ENCODE results near the gene PDCD2L. TPM values are rescaled to one million over a fixed set of nuclear protein-coding genes. Genes with fewer than 3 reads are reported as not detected.
"Not testable (repeated sequence)": the region's sequence is repeated elsewhere in the genome, so short reads cannot be mapped to it uniquely, and the experiment has no call there.

Gene PDCD2L
- total RNA-seq, 6 donors from 2014 or later = 3.2 to 35.6 (median 9.5) TPM

DNA sequence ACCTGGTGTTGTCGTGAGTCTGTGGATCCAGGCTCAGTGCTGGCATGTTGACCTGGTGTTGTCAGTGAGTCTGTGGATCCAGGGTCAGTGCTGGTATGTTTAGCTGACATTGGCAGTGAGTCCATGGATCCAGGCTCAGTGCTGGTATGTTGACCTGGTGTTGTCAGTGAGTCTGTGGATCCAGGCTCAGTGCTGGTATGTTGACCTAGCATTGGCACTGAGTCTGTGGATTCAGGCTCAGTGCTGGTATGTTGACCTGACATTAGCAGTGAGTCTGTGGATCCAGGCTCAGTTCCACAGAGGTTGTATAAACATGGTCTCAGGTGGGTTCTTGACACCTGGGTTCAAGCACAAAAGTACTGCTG lies 16.8 kb upstream of the PDCD2L start:
- no peak overlapping the region for H3K27ac ChIP-seq
- ATAC-seq (ENCODE audit: low FRiP score in 2 of 2) = no peak
- no peak for DNase-seq
- H3K36me3 ChIP-seq = peaks cover 9 to 81% (median 46%) of the 10 kb centered on the region in 4 donors
- WGBS, 2 donors = 100% methylated on average over 1 of the region's 1 CpG
- H3K27me3 ChIP-seq = no peaks in the 10 kb centered on the region
- H3K4me1 ChIP-seq = no peaks in the 10 kb centered on the region
- H3K9me3 ChIP-seq = no peaks in the 10 kb centered on the region
- no peak overlapping the region for H3K4me3 ChIP-seq
- TF ChIP-seq POLR2A (IDR thresholded peaks at IDR 0.05) (no peak), POLR2AphosphoS5 (IDR thresholded peaks at IDR 0.05) (no peak), EP300 (IDR thresholded peaks at IDR 0.05) (no peak)
- TF ChIP-seq, protein P1, sequence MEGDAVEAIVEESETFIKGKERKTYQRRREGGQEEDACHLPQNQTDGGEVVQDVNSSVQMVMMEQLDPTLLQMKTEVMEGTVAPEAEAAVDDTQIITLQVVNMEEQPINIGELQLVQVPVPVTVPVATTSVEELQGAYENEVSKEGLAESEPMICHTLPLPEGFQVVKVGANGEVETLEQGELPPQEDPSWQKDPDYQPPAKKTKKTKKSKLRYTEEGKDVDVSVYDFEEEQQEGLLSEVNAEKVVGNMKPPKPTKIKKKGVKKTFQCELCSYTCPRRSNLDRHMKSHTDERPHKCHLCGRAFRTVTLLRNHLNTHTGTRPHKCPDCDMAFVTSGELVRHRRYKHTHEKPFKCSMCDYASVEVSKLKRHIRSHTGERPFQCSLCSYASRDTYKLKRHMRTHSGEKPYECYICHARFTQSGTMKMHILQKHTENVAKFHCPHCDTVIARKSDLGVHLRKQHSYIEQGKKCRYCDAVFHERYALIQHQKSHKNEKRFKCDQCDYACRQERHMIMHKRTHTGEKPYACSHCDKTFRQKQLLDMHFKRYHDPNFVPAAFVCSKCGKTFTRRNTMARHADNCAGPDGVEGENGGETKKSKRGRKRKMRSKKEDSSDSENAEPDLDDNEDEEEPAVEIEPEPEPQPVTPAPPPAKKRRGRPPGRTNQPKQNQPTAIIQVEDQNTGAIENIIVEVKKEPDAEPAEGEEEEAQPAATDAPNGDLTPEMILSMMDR (IDR thresholded peaks at IDR 0.05) = no peak

DNA sequence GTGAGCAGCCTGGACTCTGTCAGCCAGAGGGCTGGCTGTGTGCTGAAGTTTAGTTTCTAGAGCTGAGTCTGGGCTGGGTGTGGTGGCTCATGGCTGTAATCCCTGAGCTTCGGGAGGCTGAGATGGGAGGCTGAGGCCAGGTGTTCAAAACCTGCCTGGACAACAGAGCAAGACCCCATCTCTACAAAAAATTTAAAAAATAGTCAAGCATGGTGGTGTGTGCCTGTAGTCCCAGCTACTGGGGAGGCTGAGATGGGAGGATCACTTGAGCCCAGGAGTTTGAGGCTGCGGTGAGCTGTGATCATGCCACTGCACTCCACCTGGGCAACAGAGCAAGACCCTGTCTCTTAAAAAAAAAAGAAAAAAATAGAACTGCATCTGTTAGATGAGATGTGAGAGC lies 15.5 kb upstream of the PDCD2L start:
- not testable (repeated sequence) for H3K9me3 ChIP-seq; H3K4me3 ChIP-seq; H3K4me1 ChIP-seq; ATAC-seq (ENCODE audit: low FRiP score in 2 of 2); DNase-seq; H3K27me3 ChIP-seq; H3K27ac ChIP-seq
- H3K36me3 ChIP-seq = peaks cover 0 to 81% (median 40%) of the 10 kb centered on the region in 4 donors
- WGBS, 2 donors = 96 to 100% methylated on average over 1 to 2 of the region's 2 CpGs

- TF ChIP-seq EP300 (IDR thresholded peaks at IDR 0.05) (no peak), POLR2A (IDR thresholded peaks at IDR 0.05) (no peak), POLR2AphosphoS5 (IDR thresholded peaks at IDR 0.05) (no peak)
- TF ChIP-seq, protein P1 (IDR thresholded peaks at IDR 0.05) = no peak
- DNase-seq (no peak), ATAC-seq (ENCODE audit: low FRiP score in 2 of 2) (peak; percentile 30 to 72)
- no peak overlapping the region for H3K27ac ChIP-seq
- H3K4me3 ChIP-seq = no peak overlapping the region
- no peaks in the 10 kb centered on the region for H3K4me1 ChIP-seq
- H3K27me3 ChIP-seq = no peaks in the 10 kb centered on the region
- no peaks in the 10 kb centered on the region for H3K9me3 ChIP-seq
- H3K36me3 ChIP-seq = peaks cover 9 to 93% (median 57%) of the 10 kb centered on the region in 4 donors
Measured at GRCh38 chr19:34391813-34392212, 12.4 kb upstream of the PDCD2L start.

DNA sequence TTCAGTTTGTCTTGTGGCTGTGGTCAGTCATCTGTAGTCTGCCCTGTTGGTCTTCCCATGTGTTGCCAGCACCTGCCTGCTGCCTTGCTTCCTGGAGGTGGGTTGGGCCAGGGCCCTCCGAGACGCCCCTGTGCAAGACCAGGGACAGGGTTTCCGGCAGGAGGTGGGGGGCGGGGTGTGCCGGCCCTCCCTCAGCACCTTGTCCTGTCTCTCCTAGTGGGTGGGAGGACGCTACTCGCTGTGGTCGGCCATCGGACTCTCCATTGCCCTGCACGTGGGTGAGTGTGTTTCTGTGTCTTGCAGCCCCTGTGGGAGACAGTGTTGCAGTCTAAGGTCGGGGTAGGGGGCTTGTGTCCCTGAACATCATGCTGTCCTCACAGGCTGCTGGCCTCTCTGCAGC lies 11.2 kb upstream of the PDCD2L start:
- no peak for DNase-seq
- ATAC-seq (ENCODE audit: low FRiP score in 2 of 2) = no peak
- TF ChIP-seq POLR2A (IDR thresholded peaks at IDR 0.05) = no peak
- TF ChIP-seq EP300 (IDR thresholded peaks at IDR 0.05) = no peak
- TF ChIP-seq, protein P1 (IDR thresholded peaks at IDR 0.05) = no peak
- no peak for TF ChIP-seq POLR2AphosphoS5 (IDR thresholded peaks at IDR 0.05)
- WGBS, 2 donors = 82 to 98% methylated on average over 7 to 8 of the region's 11 CpGs
- Histone ChIP-seq H3K27ac (no peak overlapping the region), H3K4me1 (no peaks in the 10 kb centered on the region), H3K9me3 (no peaks in the 10 kb centered on the region), H3K4me3 (no peak overlapping the region), H3K36me3 (peaks cover 10 to 96% (median 64%) of the 10 kb centered on the region in 4 donors), H3K27me3 (no peaks in the 10 kb centered on the region)

- TF ChIP-seq, protein P1 (IDR thresholded peaks at IDR 0.05) = no peak
- TF ChIP-seq POLR2A (IDR thresholded peaks at IDR 0.05) = no peak
- no peak for TF ChIP-seq POLR2AphosphoS5 (IDR thresholded peaks at IDR 0.05)
- TF ChIP-seq EP300 (IDR thresholded peaks at IDR 0.05) = no peak
- no peak for DNase-seq
- H3K27ac ChIP-seq = no peak overlapping the region
- H3K36me3 ChIP-seq = peaks cover 10 to 96% (median 63%) of the 10 kb centered on the region in 4 donors
- H3K4me3 ChIP-seq = no peak overlapping the region
- no peaks in the 10 kb centered on the region for H3K27me3 ChIP-seq
- WGBS, 2 donors = 88 to 92% methylated on average over 7 to 14 of the region's 14 CpGs
- no peaks in the 10 kb centered on the region for H3K9me3 ChIP-seq
- H3K4me1 ChIP-seq = no peaks in the 10 kb centered on the region
- no peak for ATAC-seq (ENCODE audit: low FRiP score in 2 of 2)
Measured at GRCh38 chr19:34393629-34394028, 10.6 kb upstream of the PDCD2L start.

Measured in upper lobe of left lung (tissue), 6 donors.